HepG2 (cell line): ENCODE data around the gene SCEL. TPM values are rescaled to one million over a fixed set of nuclear protein-coding genes. Genes with fewer than 3 reads are reported as not detected.

ENCODE experiments used
- ATAC-seq: fragments of 200-7000 bp; cut with Tn5 transposase; 3 replicates; pipeline ENCODE4 v1.9.1; 2020; ENCODE audit warnings: mild to moderate bottlenecking, moderate library complexity
- BruUV-seq: library from RNA; stranded (reverse); fragments of 400-500 nt; replicated peaks from 2 replicates; lab custom pipeline; 2021; lab: Mats Ljungman, UMichigan
- CTCF ChIA-PET: fragments of 300-600 bp; formaldehyde crosslinking; extraction: SDS; loops from one replicate; lab custom pipeline; 2021; ENCODE audit warnings: low total read pairs, inconsistent platforms, low intra/inter-chr PET ratio; lab: Yijun Ruan, JAX
- POLR2A ChIA-PET: fragments of 350-600 bp; sonication (Branson Sonifier 250); formaldehyde crosslinking; loops from one replicate; lab custom pipeline; 2020; ENCODE audit warnings: antibody characterized with exemption, inconsistent platforms; lab: Yijun Ruan, JAX
- DNase-seq: peaks from one replicate; pipeline ENCODE4 v3.0.0-alpha.2; 2015; ENCODE audit warnings: low spot score
- FAIRE-seq: peaks from 3 replicates; lab custom pipeline; 2011; peaks lifted over from hg19 to GRCh38; lab: Jason Lieb, UNC
- H2AFZ ChIP-seq: one replicate; pipeline ENCODE4 v1.6.1; 2011; ENCODE audit warnings: low read length, inconsistent platforms
- H3K27ac ChIP-seq: fragments of 300-600 bp; 3 replicates; pipeline ENCODE4 v1.8.0; 2011; ENCODE audit warnings: mixed run types, mild to moderate bottlenecking, mixed read lengths, low read length, inconsistent platforms; ENCODE audit not compliant: insufficient read depth; ENCODE audit errors: extremely low read length
- H3K27me3 ChIP-seq, 2 experiments: fragments of 200-600 bp in 1 of 2; 2 replicates in 1 of 2; 3 replicates in 1 of 2; pipeline versions ENCODE4 v1.6.0 to v1.8.0; 2011; ENCODE audit warnings: low read length in 2 of 2, mild to moderate bottlenecking in 2 of 2, moderate library complexity in 2 of 2, inconsistent platforms in 1 of 2; ENCODE audit not compliant: insufficient read depth in 2 of 2, control insufficient read depth in 1 of 2
- H3K36me3 ChIP-seq, 2 experiments: fragments of 200-600 bp in 1 of 2; replicated peaks in 1 of 2; 2 replicates in 1 of 2; 3 replicates in 1 of 2; pipeline versions ENCODE4 v1.5.1 to v1.8.0; 2011; ENCODE audit warnings: low read length in 2 of 2, inconsistent platforms in 1 of 2; ENCODE audit not compliant: insufficient read depth in 2 of 2, control insufficient read depth in 1 of 2
- H3K4me1 ChIP-seq: 2 replicates; pipeline ENCODE4 v1.5.1; 2012; ENCODE audit warnings: low read length, inconsistent platforms; ENCODE audit not compliant: insufficient read depth
- H3K4me2 ChIP-seq: 2 replicates; pipeline ENCODE4 v1.6.0; 2011; ENCODE audit warnings: low read depth, low read length, inconsistent platforms
- H3K4me3 ChIP-seq, 3 experiments: fragments of 200-600 bp in 1 of 3; sonication (generic), shearing (Covaris generic) in 1 of 3; replicated peaks in 1 of 3; 2 replicates each; pipeline ENCODE4 v1.5.1; 2011 to 2016; ENCODE audit warnings: low read length in 3 of 3, inconsistent platforms in 2 of 3, low read depth in 2 of 3, mild to moderate bottlenecking in 2 of 3, control low read depth in 1 of 3, mixed read lengths in 1 of 3; ENCODE audit not compliant: insufficient read depth in 1 of 3
- H3K79me2 ChIP-seq: one replicate; pipeline ENCODE4 v1.6.1; 2011; ENCODE audit warnings: low read length, inconsistent platforms; ENCODE audit not compliant: insufficient read depth
- H3K9ac ChIP-seq: 2 replicates; pipeline ENCODE4 v1.6.0; 2011; ENCODE audit warnings: mild to moderate bottlenecking, low read depth, low read length, inconsistent platforms; ENCODE audit not compliant: insufficient read depth
- H3K9me3 ChIP-seq: 2 replicates; pipeline ENCODE4 v1.5.1; 2012; ENCODE audit warnings: mild to moderate bottlenecking, low read length
- H4K20me1 ChIP-seq: 2 replicates; pipeline ENCODE4 v1.6.0; 2011; ENCODE audit warnings: inconsistent platforms, mild to moderate bottlenecking, low read length, moderate library complexity; ENCODE audit not compliant: insufficient read depth
- EEA1 ChIP-seq: sonication (generic); formaldehyde crosslinking; IDR thresholded peaks from 2 replicates; pipeline ENCODE4 v1.5.1; 2020; ENCODE audit warnings: mild to moderate bottlenecking, missing genetic modification reagents, borderline replicate concordance
- FOXJ3 ChIP-seq: sonication (generic); formaldehyde crosslinking; IDR thresholded peaks from 2 replicates; pipeline ENCODE4 v1.4.0; 2020; ENCODE audit warnings: missing genetic modification reagents, mild to moderate bottlenecking, borderline replicate concordance
- HMG20B ChIP-seq: conservative IDR thresholded peaks from 2 replicates; pipeline ENCODE4 v1.6.1; 2016; ENCODE audit warnings: missing genetic modification reagents, missing compliant biosample characterization
- HOXD1 ChIP-seq: sonication (generic); formaldehyde crosslinking; IDR thresholded peaks from 2 replicates; pipeline ENCODE4 v1.5.0; 2020; ENCODE audit warnings: missing genetic modification reagents
- IRF2 ChIP-seq: IDR thresholded peaks from 2 replicates; pipeline ENCODE4 v1.6.1; 2018; ENCODE audit warnings: missing genetic modification reagents, missing compliant biosample characterization
- PTBP1 ChIP-seq: fragments of 200-400 bp; formaldehyde crosslinking; IDR thresholded peaks from 2 replicates; pipeline ENCODE4 v1.6.1; 2018; ENCODE audit warnings: low read length, low read depth; ENCODE audit not compliant: poor library complexity, severe bottlenecking
- RBM22 ChIP-seq: fragments of 200-400 bp; formaldehyde crosslinking; optimal IDR thresholded peaks from 2 replicates; pipeline ENCODE3; 2017; ENCODE audit warnings: mild to moderate bottlenecking, low read length, moderate library complexity
- SP1 ChIP-seq, 2 experiments: fragments of 450-650 bp in 1 of 2; sonication (generic) in 1 of 2; formaldehyde crosslinking in 1 of 2; IDR thresholded peaks; 2 replicates each; pipeline versions ENCODE4 v1.4.0 to v1.6.1; 2016 to 2020; ENCODE audit warnings: missing genetic modification reagents in 1 of 2
- SRSF4 ChIP-seq: fragments of 200-400 bp; formaldehyde crosslinking; IDR thresholded peaks from one replicate; pipeline ENCODE4 v1.6.1; 2018; ENCODE audit warnings: mild to moderate bottlenecking, low read depth, low read length, moderate library complexity; ENCODE audit not compliant: poor library complexity, severe bottlenecking
- ZKSCAN5 ChIP-seq: sonication (generic); formaldehyde crosslinking; IDR thresholded peaks from 2 replicates; pipeline ENCODE4 v1.5.1; 2020; ENCODE audit warnings: mild to moderate bottlenecking, missing genetic modification reagents
- ZNF205 ChIP-seq: IDR thresholded peaks from 2 replicates; pipeline ENCODE4 v1.6.1; 2018; ENCODE audit warnings: missing biosample characterization, missing genetic modification reagents
- ZNF598 ChIP-seq: sonication (generic); formaldehyde crosslinking; IDR thresholded peaks from 2 replicates; pipeline ENCODE4 v1.5.1; 2020; ENCODE audit warnings: mild to moderate bottlenecking, missing genetic modification reagents, borderline replicate concordance
- ZNF678 ChIP-seq: sonication (generic); formaldehyde crosslinking; IDR thresholded peaks from 2 replicates; pipeline ENCODE4 v1.4.0; 2020; ENCODE audit warnings: mild to moderate bottlenecking, missing genetic modification reagents
- WGBS: methylation state at CpG from one replicate; pipeline ENCODE4 v1.1.6; 2017; ENCODE audit warnings: low lambda C conversion rate; 5-methylcytosine and 5-hydroxymethylcytosine counted together
- in situ Hi-C: cut with HindIII; loops from 2 replicates; pipeline ENCODE4 v1.10.0; 2017; ENCODE audit warnings: low pct_unique_long_range_greater_than_20kb; ENCODE audit not compliant: extremely low pct_ligation_motif_present
- intact Hi-C: fragments of 100-400 bp; cut with micrococcal nuclease; formaldehyde crosslinking; loops from one replicate; pipeline ENCODE4 v1.10.0; 2022; ENCODE audit not compliant: unreplicated experiment
- polyA plus RNA-seq, 8 experiments: library from polyadenylated mRNA; depleted of rRNA in 3 of 8; stranded (reverse) in 7 of 8; unstranded in 1 of 8; fragments of >200 nt; fragmentation: Illumina TruSeq in 4 of 8; extraction: Trizol in 4 of 8; gene quantifications; 2 replicates each; pipeline versions ENCODE4 v1.2.1 to v1.2.3, GENCODE V29; 2011 to 2016; ENCODE audit warnings: low read depth in 4 of 8, missing spikeins in 1 of 8, mixed read lengths in 1 of 8; ENCODE audit not compliant: insufficient read depth in 1 of 8
- total RNA-seq, 5 experiments: library from RNA; depleted of rRNA; stranded (reverse); fragments of >200 nt; fragmentation: Illumina TruSeq; extraction: Trizol; gene quantifications; 2 replicates each; pipeline ENCODE4 v1.2.3, GENCODE V29; 2016; ENCODE audit warnings: low read depth in 1 of 5
- TF ChIP-seq, protein P1 (sequence below): sonication (generic); formaldehyde crosslinking; IDR thresholded peaks from 2 replicates; pipeline ENCODE4 v1.5.1; 2020; ENCODE audit warnings: mild to moderate bottlenecking, missing genetic modification reagents, moderate library complexity
- TF ChIP-seq, protein P2 (sequence below): sonication (generic); formaldehyde crosslinking; IDR thresholded peaks from 2 replicates; pipeline ENCODE4 v1.4.0; 2020; ENCODE audit warnings: missing genetic modification reagents, borderline replicate concordance

Gene SCEL
- total and polyA plus RNA-seq, 2 of the 13 experiments (the other 11 are each of a cell fraction or from before 2014, with no cell fraction given): not detected

DNA sequence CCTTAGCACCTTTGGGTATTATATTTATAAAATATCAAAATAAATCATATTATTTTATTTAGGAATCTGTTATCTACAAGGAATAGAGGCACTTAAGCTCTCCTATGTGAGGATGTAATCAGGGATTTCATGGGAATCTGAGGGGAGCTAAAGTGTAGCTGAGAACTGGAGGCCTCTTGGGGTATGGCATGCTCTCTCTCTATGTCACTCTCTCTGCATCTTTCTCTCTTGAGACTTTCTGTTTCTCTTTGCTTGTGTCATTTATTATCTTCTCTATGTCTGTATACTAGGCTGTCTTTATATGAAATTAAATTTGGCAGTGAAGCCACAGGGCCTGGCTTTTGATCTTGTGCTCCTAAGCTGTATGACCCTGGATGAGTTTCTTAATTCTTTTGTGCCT lies 37.7 kb upstream of the SCEL start (continued):
- TF ChIP-seq, protein P1, sequence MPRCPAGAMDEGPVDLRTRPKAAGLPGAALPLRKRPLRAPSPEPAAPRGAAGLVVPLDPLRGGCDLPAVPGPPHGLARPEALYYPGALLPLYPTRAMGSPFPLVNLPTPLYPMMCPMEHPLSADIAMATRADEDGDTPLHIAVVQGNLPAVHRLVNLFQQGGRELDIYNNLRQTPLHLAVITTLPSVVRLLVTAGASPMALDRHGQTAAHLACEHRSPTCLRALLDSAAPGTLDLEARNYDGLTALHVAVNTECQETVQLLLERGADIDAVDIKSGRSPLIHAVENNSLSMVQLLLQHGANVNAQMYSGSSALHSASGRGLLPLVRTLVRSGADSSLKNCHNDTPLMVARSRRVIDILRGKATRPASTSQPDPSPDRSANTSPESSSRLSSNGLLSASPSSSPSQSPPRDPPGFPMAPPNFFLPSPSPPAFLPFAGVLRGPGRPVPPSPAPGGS (CRISPR knock-in tag): no peak
- TF ChIP-seq, all 625 proteins: peak for 0

DNA sequence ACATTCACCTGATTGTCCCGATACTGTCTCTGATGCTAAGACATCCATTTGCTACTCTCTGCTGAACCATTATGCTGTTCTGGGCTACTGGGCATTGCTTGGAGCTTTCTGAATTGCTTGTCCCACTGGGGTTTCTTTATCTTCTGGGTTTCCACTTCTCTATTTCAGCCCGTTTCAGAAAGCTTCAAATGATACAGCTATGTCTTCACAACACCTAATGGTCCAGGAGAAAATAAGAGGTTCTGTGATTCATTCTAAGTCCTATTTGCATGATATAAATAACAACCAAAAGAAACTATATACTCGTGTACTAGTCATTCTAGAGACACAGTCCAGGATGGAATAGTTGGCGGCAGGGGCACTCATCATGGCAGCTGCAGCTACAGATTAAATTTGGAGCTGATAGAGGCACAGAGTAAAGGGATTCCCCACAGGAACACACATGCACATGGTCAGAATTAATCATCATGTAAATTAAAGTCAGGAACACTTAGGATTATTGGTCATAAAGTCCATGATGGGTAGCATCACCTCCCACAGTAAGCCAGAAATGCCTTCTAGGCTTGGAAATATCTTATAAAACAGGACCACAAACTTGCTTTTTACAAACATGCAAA lies 33.3 kb upstream of the SCEL start:
- ChIA-PET POLR2A (no interaction called here), CTCF (no interaction called here)
- WGBS: 16% methylated on average over 4 of the region's 4 CpGs
- intact Hi-C loops (no loop called here), in situ Hi-C loops (no loop called here)
- TF ChIP-seq FOXJ3 (CRISPR knock-in tag) (no peak), HOXD1 (CRISPR knock-in tag) (no peak), IRF2 (CRISPR knock-in tag) (no peak), RBM22 (no peak), ZNF205 (CRISPR knock-in tag) (no peak), SRSF4 (no peak), PTBP1 (no peak), ZKSCAN5 (CRISPR knock-in tag) (no peak), ZNF678 (CRISPR knock-in tag) (no peak), HMG20B (CRISPR knock-in tag) (no peak), ZNF598 (CRISPR knock-in tag) (no peak), SP1 (IDR thresholded peaks at IDR 0.05) (no peak), SP1 (CRISPR knock-in tag; IDR thresholded peaks at IDR 0.05) (no peak), EEA1 (no peak)
- TF ChIP-seq, protein P2, sequence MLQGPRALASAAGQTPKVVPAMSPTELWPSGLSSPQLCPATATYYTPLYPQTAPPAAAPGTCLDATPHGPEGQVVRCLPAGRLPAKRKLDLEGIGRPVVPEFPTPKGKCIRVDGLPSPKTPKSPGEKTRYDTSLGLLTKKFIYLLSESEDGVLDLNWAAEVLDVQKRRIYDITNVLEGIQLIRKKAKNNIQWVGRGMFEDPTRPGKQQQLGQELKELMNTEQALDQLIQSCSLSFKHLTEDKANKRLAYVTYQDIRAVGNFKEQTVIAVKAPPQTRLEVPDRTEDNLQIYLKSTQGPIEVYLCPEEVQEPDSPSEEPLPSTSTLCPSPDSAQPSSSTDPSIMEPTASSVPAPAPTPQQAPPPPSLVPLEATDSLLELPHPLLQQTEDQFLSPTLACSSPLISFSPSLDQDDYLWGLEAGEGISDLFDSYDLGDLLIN: no peak
- Histone ChIP-seq H3K4me1 (no peaks in the 10 kb centered on the region), H2AFZ (no peak overlapping the region), H3K9me3 (no peaks in the 10 kb centered on the region), H4K20me1 (no peaks in the 10 kb centered on the region), H3K79me2 (no peaks in the 10 kb centered on the region), H3K4me2 (no peak overlapping the region), H3K9ac (no peak overlapping the region), H3K27me3 (no peaks in the 10 kb centered on the region), H3K4me3 (no peak overlapping the region), H3K27ac (no peak overlapping the region), H3K36me3 (no peaks in the 10 kb centered on the region)
- FAIRE-seq (no peak), DNase-seq (no peak), ATAC-seq (no peak)
- no TSS peak for BruUV-seq
